ENCODE measurements around the gene ZNRF3.

ZNRF3 gene

DNA sequence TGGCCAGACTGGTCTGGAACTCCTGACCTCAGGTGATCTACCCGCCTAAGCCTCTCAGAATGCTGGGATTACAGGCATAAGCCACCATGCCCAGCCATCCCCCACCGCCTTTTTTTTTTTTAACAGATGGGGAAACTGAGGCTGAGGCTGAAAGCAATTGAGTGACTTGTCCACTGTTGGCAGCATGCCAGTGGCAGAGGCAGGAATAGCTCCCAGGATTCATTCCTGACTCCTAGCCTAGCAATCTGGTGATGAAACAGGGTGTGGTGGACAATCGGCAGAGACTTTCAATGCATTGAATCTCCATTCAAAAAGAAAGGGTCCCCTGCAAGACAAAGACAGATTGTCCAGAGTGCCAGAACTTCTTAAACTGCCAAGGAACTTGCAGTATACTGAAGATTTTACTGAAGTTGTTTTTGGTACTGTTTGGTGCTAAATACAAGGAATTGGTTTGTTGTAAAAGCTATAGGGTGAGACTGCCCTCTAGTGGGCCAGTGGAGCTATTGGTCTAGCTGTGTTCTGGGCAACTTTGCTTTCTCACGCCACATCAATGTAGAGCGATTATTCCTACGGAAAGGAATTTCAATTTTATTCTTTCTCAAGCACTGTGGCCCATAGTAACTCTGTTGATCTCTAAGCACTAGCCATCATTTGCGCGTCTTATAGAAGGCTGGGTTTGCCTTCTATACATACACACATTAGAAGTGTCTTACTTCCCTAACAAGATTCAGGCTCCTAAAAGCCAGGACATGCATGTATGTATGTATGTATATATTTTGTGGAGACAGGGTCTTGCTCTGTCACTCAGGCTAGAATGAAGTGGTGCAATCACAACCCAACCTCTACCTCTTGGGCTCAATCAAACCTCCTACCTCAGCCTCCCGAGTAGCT is 157.3 kb downstream of the ZNRF3 start:
- ATAC-seq = no peak

DNA sequence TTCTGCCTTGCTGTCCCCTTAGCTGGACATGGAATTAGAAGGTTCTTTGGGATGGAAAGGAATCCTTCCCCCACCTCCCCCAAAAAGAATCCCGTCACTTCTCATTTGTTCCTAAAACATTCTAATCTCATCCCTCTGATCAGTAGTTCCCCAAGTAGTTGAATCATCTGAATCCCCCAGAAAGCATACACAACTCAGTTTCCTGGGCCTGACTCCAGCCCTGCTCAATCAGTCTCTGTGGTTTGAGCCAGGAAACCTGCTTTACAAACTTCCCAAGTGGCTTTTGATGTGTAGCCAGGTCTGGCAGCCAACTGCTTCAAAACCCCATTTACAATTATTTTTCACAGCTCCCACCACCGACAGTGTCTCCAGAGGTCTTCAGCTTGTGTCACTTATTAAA is 158.0 kb downstream of the ZNRF3 start:
- no peak for ATAC-seq

DNA sequence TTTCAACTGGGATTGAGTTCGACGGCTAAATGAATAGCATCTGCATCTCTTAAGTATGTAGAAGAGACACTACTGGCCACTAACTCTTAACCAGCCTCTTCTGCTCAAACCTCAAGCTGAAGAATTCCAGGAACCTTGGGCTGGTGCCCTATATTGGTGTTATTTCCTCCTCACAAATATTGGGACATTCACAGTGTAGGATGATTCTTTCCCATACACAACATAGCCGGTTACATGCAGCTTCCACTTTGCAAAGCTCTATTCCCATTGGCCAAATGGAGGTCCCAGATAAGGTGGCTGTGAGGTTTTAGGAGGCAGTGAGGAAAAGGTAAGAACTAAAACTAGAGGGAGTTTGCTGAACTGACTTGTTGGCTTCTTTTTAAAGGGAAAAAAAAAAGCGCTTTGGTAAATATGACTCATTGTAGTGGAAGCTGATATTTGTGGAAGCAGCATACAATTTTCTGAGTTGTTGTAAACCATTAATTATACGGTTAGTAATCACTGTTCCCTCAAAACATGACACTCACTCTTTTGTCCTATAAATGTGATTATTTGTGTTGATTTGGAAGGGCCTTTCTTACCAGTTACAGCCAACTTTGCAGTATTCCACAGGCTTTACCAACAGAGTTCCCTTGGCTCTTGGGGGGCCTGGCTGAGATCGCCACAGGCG is 160.7 kb downstream of the ZNRF3 start:
- no peak for ATAC-seq

DNA sequence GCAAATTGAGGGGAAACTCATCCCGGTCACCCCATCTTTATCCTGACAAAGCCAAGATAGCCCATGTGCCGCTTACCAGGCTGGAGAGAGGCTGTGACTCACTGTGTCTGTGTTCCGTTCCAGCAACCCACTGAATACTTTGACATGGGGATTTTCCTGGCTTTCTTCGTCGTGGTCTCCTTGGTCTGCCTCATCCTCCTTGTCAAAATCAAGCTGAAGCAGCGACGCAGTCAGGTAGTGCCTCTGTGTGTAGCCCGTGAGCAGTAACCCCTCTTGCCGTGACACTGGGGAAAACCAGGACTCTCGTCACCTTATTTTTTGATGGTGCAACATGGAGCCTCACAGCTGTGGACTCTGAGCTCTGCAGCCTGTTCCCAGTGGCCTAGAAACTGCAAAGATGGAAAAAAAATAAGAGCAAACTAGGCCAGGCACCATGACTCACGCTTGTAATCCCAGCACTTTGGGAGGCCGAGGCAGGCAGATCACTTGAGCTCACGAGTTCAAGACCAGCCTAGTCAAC is 161.3 kb downstream of the ZNRF3 start:
- no peak for ATAC-seq

DNA sequence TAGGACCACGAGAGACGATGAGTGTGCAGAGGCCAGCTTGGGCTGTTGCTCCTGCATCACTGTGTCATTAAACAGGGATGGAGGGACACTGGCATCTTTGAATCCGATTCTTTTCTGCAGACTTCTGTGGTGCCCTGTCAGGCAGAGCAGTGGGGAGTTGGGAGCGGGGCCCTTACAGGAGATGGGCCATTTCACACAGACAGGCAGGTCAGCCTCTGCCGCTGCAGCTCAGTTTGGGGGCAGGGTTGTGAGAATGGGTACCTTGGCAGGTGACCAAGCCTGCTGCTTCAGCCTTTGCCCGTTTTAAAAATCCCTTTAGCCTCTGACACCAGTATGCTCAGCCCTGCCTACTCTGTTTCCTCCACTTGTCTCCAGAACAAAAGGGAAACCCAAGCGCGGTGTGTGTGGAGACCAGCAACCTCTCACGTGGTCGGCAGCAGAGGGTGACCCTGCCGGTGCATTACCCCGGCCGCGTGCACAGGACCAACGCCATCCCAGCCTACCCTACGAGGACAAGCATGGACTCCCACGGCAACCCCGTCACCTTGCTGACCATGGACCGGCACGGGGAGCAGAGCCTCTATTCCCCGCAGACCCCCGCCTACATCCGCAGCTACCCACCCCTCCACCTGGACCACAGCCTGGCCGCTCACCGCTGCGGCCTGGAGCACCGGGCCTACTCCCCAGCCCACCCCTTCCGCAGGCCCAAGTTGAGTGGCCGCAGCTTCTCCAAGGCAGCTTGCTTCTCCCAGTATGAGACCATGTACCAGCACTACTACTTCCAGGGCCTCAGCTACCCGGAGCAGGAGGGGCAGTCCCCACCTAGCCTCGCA is 165.7 kb downstream of the ZNRF3 start:
- ATAC-seq = no peak

DNA sequence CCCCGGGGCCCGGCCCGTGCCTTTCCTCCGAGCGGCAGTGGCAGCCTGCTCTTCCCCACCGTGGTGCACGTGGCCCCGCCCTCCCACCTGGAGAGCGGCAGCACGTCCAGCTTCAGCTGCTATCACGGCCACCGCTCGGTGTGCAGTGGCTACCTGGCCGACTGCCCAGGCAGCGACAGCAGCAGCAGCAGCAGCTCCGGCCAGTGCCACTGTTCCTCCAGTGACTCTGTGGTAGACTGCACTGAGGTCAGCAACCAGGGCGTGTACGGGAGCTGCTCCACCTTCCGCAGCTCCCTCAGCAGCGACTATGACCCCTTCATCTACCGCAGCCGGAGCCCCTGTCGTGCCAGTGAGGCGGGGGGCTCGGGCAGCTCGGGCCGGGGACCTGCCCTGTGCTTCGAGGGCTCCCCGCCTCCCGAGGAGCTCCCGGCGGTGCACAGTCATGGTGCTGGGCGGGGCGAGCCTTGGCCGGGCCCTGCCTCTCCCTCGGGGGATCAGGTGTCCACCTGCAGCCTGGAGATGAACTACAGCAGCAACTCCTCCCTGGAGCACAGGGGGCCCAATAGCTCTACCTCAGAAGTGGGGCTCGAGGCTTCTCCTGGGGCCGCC is 166.4 kb downstream of the ZNRF3 start:
- ATAC-seq = no peak

DNA sequence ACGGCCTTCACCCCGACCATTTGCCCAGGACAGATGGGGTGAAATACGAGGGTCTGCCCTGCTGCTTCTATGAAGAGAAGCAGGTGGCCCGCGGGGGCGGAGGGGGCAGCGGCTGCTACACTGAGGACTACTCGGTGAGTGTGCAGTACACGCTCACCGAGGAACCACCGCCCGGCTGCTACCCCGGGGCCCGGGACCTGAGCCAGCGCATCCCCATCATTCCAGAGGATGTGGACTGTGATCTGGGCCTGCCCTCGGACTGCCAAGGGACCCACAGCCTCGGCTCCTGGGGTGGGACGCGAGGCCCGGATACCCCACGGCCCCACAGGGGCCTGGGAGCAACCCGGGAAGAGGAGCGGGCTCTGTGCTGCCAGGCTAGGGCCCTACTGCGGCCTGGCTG is 167.1 kb downstream of the ZNRF3 start:
- no peak for ATAC-seq

DNA sequence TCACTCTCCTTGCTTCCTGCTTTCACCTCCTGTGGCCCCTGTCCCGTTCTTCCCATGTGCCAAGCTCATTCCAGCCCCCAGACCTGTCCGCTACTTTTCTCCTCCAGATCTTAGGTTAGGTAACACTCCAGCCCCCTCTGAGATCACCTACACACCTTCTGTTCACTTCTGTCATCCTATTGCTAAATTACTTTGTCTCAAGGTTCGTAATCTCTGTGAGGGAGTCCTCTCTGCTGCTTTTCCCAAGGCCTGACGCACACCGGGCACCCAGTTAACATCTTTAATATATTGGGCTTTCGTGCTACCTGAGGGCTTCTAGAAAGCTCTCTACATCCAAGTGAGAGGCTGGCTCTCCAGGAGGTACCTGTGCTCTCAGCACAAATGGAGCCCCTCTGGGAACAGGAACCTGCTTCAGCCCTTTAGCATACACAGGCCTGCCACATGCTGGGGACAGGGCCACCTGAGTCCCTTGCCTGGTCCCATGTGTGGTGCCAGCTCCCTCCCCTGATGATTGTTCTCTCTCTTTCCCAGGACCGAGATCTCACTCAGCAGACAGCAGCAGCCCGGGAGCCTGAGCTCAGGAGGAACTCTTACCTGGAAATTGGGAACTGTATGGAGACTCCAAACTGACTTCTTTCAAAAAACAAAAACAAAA is 169.8 kb downstream of the ZNRF3 start:
- no peak for ATAC-seq

DNA sequence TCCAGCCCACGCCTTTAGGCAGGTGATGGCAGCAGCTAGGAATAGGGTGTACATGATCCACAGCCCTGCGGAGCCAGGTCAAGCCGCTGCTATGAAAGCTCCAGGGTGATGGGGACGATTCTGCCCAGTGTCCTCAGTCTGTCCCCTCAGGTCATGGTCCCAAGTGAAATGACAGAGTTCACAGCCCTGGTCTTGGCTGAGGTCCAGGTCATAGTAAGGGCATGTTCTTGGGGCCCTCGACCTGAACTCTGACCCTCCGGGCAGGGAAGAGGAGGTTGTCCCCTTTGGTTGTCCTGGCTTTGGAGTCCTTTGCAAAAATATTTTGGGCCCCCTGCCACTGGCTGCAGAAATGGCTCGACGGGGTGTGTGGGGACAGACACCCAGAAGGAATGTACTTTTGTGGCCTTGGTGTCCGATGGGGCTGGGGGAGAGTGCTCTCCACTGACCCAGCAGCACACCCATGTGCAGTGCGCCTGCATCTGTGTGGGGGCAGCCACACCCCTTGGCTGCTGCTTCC is 170.9 kb downstream of the ZNRF3 start:
- no peak for ATAC-seq

DNA sequence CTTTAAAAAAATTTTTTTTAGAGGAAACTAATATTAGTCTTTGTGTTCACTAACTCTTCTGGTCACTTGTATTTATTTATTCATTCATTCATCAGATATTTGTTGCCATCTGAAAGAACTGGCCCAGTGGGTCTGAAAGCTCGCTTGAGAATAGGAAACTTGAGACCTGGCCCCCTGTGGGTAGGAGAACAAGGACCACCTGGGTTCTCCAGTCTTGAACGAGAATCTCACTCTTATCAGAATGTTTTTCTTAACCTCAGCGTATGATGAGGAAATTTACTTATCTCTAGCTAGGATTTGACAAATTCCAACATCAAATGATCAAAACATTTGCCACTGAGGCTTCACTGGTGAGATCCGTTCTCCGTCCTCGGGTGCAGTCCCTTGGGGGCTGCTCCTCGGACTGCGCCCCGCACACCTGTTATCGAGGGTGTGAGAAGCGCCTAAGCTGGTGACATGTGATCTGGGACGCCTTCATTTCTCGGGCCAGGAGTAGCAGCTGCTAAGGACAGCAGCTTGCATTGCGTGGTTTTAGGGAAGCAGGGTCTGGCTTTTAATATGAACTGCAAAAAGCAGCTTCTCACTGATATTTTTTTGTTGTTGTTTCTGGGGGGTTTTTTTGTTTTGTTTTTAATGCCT is 171.9 kb downstream of the ZNRF3 start:
- ATAC-seq = no peak

DNA sequence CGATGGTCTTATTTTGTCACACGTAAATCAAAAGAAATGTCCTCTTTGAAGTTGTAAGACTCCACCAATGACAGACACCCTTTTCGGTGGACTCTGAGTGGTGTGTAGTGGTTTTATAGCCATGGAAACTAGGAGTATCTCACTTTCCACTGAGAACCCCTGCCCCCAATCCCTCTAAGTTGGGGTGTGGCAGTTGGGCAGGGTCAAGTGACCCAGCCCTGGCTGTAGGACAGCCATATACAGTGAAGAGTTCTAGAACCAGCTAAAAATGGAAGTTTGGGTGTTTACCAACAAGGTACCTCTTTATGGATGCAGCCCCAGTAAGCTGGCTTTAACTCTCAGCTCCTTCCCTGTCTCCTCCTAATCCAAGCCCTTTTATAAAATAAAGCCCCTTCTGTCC is 173.1 kb downstream of the ZNRF3 start:
- no peak for ATAC-seq

DNA sequence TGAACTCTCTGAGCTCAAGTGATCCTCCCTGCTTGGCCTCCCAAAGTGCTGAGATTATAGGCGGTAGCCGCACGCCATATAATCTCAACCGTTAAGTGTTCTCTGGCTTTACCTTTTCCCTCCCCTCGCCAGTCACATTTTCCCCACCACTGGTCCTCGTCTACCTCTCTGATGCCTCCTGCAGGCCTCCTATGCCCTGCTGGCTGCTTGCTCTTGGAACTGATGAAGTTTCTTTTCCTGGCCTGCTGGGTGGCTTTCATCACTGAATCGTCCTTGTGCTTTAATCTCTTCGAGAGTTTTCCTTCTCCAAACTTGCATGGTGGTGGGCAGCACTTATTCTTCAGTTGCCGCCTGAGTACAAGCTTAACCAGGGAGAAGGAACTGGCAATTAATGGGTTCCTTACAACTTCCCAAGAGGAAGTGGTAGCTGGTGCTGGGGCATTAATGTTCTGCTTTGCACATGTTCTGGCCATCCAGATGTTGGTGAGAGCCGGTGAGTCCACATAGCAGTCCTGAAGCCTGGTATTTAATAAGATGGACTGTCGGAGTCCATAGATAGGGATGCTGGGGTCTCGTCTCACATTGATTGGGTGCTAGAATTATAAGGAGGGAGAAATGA is 177.0 kb downstream of the ZNRF3 start:
- ATAC-seq = no peak

DNA sequence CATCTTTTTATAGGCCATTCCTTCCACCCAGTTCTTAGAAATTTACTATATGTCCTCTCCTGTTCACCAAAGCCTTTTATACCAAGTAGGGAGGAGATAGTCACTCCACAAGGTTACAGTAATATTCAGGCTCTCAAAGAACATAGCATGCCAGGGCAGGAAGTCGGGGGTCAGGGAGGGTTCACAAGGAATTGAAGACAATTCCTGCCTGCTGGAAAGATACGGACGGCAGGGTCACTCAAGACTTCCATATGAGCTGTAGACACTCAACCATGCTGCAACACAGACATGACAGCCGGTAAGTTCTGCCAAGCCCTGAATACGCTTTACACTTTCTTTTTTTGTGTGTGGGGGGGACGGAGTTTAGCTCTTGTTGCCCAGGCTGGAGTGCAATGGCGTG is 177.6 kb downstream of the ZNRF3 start:
- no peak for ATAC-seq

DNA sequence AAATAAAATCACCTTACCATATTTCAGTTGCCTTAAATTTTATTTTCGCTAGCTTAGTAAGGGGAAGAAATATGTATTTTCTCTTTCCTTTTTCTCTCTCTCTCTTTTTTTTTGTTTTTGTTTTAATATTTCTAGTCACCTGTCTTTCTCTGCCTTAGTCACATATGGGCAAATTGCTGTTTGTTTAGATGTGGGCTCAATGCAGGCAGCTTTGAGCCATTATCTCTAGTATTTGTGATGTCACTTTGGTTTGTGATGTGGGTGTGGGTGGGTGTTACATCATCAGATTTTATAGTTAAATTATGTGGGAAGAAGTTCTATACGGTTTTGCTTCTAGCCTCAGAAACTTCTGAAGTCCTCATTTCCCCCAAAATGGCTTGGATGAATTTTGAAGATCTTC is 178.4 kb downstream of the ZNRF3 start, which contains the start of gene C22orf31:
TSS of gene C22orf31 (minus strand) at position 59 of the 400 bp plus-strand sequence. CDS start at position 20, 39 bp downstream.
- ATAC-seq = no peak

DNA sequence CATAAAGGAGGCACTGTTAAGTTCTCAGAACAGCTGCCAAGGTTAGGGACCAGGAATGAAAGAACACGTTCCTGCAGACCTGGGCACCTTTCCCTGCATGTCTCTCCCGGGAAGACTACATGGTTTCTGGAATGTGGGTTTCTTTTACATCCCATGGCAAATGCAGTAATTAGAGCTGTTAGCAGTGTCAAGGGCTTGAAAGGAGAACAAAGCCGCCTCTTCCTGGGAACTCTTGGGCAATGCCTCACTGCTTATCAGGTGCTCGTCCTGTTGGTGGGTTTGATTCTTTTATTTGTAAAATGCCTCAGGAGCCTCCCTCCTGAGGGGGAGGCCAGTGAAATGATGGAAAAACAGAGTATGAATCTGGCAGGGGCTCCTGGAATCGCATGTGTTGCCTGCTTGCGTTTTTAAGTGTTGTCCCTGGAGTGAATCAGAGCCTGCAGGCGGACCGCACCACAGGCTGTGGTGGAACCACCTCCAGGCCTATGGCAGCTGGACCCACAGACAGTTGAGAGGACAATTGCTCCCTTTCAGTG is 179.0 kb downstream of the ZNRF3 start:
- ATAC-seq = no peak

DNA sequence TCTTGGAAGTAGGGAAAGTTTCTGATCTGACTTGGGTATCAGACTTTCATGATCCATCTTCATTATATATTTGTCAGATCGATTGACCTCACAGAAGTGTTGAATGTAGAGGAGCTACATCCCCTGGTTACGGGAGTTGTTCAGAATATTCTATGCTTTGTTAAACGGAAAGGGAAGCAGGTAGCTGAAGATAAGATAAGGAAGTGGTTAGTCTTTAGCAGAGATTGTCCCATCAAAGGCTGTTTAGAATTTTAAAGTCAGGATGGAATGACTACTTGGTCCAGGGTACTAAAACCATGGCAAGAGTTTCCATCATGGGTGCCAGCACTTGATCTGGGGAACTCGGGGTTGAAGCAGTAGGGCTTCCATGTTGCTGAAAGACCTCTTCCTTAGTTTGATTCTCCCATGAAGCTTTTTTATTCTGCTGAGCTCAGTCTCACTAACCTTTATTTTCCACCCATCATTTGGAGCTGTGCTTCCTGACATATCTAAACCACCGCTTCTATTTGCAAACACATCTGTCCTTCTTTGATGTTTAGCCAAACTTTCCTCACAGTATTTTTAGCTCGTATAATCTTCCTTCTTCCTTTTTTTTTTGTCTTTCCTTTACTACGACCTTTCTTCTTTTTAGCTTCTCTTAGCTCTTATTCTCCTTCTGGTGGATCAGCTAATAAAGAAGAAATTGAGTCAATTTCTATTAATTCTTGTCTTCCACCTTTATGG is 182.3 kb downstream of the ZNRF3 start:
- ATAC-seq = no peak

DNA sequence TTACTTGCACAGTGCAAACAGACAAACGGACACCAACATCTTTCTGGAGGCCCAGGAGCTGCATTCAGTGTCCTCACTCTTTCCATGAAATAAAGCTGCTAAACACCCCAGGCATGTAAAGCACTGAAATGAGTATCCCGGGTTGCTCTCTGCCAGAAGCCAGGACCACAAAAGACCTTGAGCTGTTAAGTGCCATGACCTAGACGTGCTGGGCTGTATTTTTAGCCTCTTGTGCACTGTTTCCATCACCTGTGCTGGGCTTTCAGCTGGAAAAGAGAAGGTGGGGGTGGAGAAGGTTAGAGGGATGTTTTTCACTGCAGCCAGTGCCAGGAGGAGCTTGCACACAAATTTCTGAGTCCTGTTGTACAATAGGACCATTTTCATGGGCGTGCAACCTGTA is 186.1 kb downstream of the ZNRF3 start:
- ATAC-seq = no peak

DNA sequence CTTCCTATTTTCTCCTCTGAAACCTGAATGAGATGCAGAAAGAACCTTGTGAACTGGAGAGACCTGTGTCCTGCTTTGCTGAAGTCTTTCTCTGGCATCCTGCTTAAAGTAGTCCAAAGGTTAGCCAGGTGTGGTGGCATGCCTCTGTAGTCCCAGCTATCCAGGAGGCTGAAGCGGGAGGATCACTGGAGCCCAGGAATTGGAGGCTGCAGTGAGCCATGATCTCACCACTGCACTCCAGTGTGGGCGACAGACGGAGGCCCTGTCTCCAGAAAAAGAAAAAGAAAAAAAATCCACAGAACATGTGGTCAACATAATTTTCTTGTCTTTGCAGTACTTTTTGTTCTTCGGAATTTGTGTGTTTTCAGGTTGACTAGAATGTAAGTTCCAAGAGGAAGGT is 187.1 kb downstream of the ZNRF3 start:
- no peak for ATAC-seq

DNA sequence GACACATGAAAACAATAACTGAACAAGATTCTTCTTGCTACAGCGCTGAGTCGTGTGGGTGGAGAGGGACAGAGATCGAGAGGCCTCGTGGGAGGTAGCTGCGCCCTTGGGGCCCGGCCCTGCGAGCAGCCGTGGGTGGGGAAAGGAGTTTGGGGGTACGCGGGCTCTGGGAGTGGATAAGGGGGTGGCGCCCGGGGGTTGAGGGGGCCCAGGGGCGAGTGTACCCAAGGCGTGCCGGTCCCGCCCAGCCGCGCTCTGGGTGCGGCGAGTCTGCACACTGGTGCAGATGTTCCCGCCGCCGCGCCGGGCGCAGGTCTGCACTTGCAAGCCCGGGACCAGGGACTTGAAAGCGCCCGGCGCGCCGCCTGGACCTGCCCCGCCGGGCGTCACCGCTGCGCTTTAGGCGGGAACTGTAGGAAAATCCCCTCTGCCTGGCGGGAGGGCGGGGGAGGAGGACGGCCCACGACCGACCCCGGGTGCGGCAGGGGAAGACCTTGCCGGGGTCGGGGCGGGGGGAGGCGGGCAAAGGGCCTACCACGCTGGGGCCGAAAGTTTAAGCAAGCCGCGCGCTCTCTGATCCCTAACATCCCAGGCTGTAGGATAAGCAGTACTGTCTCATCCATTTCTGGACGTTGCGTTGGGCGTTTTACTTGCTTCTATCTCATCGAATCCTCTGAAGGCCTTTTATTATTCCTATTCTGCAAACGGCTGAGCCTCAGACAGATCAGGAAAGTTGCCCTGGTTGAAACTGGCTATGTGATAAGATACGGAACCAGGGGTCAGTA is 188.1 kb downstream of the ZNRF3 start:
- ATAC-seq = no peak

Measured in activated CD4-positive, CD25-positive, alpha-beta regulatory T cell treated with anti-CD3 and anti-CD28 coated beads, Interleukin-2, amount 50 U/mL, for 24 hours (primary cell).